SU-DHL-6 (cell line): ENCODE data around the gene THSD1.

Experiments used
- H2AFZ ChIP-seq: fragments of 200-600 bp; sonication (generic); 2 replicates; pipeline ENCODE4 v1.6.1; 2014; ENCODE audit warnings: low read depth, mild to moderate bottlenecking, moderate library complexity, mixed read lengths, antibody characterized with exemption, low read length; ENCODE audit not compliant: severe bottlenecking
- H3F3A ChIP-seq: fragments of 200-600 bp; shearing (Covaris generic); 2 replicates; pipeline ENCODE4 v1.6.0; 2016; ENCODE audit warnings: antibody characterized with exemption, mild to moderate bottlenecking; ENCODE audit not compliant: insufficient read depth
- H3K27ac ChIP-seq: fragments of 200-600 bp; sonication (generic); 2 replicates; pipeline ENCODE4 v1.5.1; 2016; ENCODE audit warnings: low read depth, mild to moderate bottlenecking, low read length, moderate library complexity, mixed read lengths
- H3K27me3 ChIP-seq: fragments of 200-600 bp; sonication (generic), shearing (Covaris generic); 2 replicates; pipeline ENCODE4 v1.6.0; 2014; ENCODE audit warnings: mild to moderate bottlenecking, low read length
- H3K36me3 ChIP-seq: fragments of 200-600 bp; sonication (generic); 2 replicates; pipeline ENCODE4 v1.6.1; 2014; ENCODE audit warnings: mild to moderate bottlenecking, low read length, mixed read lengths
- H3K4me2 ChIP-seq: fragments of 300-600, 200-600 bp; shearing (Covaris generic), sonication (generic); 2 replicates; pipeline ENCODE4 v1.6.0; 2014; ENCODE audit warnings: low read length, low read depth, mild to moderate bottlenecking; ENCODE audit not compliant: poor library complexity, severe bottlenecking
- H3K4me3 ChIP-seq: fragments of 200-600 bp; sonication (generic); 2 replicates; pipeline ENCODE4 v1.5.1; 2014; ENCODE audit warnings: antibody characterized with exemption, low read length, mild to moderate bottlenecking, mixed read lengths; ENCODE audit not compliant: insufficient read depth, poor library complexity, severe bottlenecking
- H3K79me2 ChIP-seq: fragments of 200-600 bp; sonication (generic); 2 replicates; pipeline ENCODE4 v1.6.1; 2014; ENCODE audit warnings: mild to moderate bottlenecking, low read length, moderate library complexity; ENCODE audit not compliant: insufficient read depth
- H3K9ac ChIP-seq: fragments of 200-600 bp; sonication (generic); 2 replicates; pipeline ENCODE4 v1.7.0; 2014; ENCODE audit warnings: mild to moderate bottlenecking, low read length
- H3K9me2 ChIP-seq: fragments of 200-600 bp; sonication (generic); replicated peaks from 2 replicates; pipeline ENCODE4 v1.6.1; 2014; ENCODE audit warnings: low read length; ENCODE audit not compliant: insufficient read depth
- H3K9me3 ChIP-seq: fragments of 200-600 bp; sonication (generic); 2 replicates; pipeline ENCODE4 v1.6.1; 2014; ENCODE audit warnings: low read length, mixed read lengths; ENCODE audit not compliant: insufficient read depth
- H4K20me1 ChIP-seq: fragments of 200-600 bp; sonication (generic); 2 replicates; pipeline ENCODE4 v1.6.1; 2014; ENCODE audit warnings: low read depth, mild to moderate bottlenecking, antibody characterized with exemption, low read length, moderate library complexity, mixed read lengths
- EZH2phosphoT487 ChIP-seq: fragments of 200-600 bp; sonication (generic), shearing (Covaris generic); conservative IDR thresholded peaks from 2 replicates; pipeline ENCODE4 v1.6.1; 2018; ENCODE audit warnings: mild to moderate bottlenecking, antibody characterized with exemption, low read length, moderate library complexity, mixed read lengths
- TF ChIP-seq, protein P1 (sequence below): fragments of 200-600 bp; sonication (generic); IDR thresholded peaks from one replicate; pipeline ENCODE4 v1.5.1; 2017; ENCODE audit warnings: antibody characterized with exemption, mild to moderate bottlenecking, low read length, moderate library complexity; ENCODE audit not compliant: insufficient read depth, poor library complexity, severe bottlenecking

THSD1 gene

DNA sequence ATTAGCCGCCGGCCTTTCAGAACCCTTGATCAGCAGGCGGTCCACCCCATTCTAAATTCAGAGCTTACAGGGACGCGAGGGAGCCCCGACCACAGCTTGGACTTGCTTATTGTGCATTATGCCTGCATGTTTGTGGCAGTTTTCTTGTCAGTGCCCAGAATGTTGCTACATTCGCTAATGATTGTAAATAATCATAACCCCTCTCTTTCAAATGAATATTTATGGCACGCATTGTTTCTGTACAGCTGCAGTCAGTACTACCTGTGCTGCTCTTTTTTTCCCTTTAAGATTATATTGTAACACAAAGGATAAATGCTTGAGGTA is 44.8 kb upstream of the THSD1 start:
- Histone ChIP-seq H2AFZ (no peak overlapping the region), H3K36me3 (no peaks in the 10 kb centered on the region), H4K20me1 (no peaks in the 10 kb centered on the region), H3K4me3 (no peak overlapping the region), H3K9ac (peak overlapping the region; percentile 78; the same call in 1 of the 2 replicates), H3F3A (peaks cover 15% of the 10 kb centered on the region), H3K9me3 (no peaks in the 10 kb centered on the region), H3K79me2 (peaks cover 28% of the 10 kb centered on the region; the same call in 1 of the 2 replicates), H3K27ac (no peak overlapping the region), H3K4me2 (peak overlapping the region; percentile 61), H3K9me2 (no peaks in the 10 kb centered on the region), H3K27me3 (no peaks in the 10 kb centered on the region)
- TF ChIP-seq EZH2phosphoT487, result no peak
- TF ChIP-seq, protein P1, sequence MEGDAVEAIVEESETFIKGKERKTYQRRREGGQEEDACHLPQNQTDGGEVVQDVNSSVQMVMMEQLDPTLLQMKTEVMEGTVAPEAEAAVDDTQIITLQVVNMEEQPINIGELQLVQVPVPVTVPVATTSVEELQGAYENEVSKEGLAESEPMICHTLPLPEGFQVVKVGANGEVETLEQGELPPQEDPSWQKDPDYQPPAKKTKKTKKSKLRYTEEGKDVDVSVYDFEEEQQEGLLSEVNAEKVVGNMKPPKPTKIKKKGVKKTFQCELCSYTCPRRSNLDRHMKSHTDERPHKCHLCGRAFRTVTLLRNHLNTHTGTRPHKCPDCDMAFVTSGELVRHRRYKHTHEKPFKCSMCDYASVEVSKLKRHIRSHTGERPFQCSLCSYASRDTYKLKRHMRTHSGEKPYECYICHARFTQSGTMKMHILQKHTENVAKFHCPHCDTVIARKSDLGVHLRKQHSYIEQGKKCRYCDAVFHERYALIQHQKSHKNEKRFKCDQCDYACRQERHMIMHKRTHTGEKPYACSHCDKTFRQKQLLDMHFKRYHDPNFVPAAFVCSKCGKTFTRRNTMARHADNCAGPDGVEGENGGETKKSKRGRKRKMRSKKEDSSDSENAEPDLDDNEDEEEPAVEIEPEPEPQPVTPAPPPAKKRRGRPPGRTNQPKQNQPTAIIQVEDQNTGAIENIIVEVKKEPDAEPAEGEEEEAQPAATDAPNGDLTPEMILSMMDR, result no peak

GRCh38 chr13:52450012-52450792 is 44.2 kb upstream of the THSD1 start, which contains the start of gene VPS36:
Gene VPS36, minus strand, starts transcription at chr13:52450634. Its CDS starts 40 bp downstream, at chr13:52450594.
- no peaks in the 10 kb centered on the region for H4K20me1 ChIP-seq
- H3K9me2 ChIP-seq, result no peaks in the 10 kb centered on the region
- H3K4me2 ChIP-seq, result peak within 1 kb of the TSS; percentile 98
- H3K27ac ChIP-seq, result peak within 1 kb of the TSS; percentile 39; the same call in 1 of the 2 replicates
- H3K79me2 ChIP-seq, result peaks cover 27% of the 10 kb centered on the region; the same call in 1 of the 2 replicates
- H3K4me3 ChIP-seq, result peak within 1 kb of the TSS; percentile 97
- H3F3A ChIP-seq, result peaks cover 15% of the 10 kb centered on the region
- no peaks in the 10 kb centered on the region for H3K9me3 ChIP-seq
- H3K27me3 ChIP-seq, result no peaks in the 10 kb centered on the region
- H3K36me3 ChIP-seq, result no peaks in the 10 kb centered on the region
- peak within 1 kb of the TSS; percentile 79 for H2AFZ ChIP-seq
- TF ChIP-seq, protein P1, result peak; percentile 95
- no peak for TF ChIP-seq EZH2phosphoT487
- H3K9ac ChIP-seq, result peak within 1 kb of the TSS; percentile 78

GRCh38 chr13:52449331-52450011 is 43.5 kb upstream of the THSD1 start:
- Histone ChIP-seq H3K79me2 (peaks cover 34% of the 10 kb centered on the region), H3K36me3 (no peaks in the 10 kb centered on the region), H3K27me3 (no peaks in the 10 kb centered on the region), H3K4me2 (peak overlapping the region; percentile 98), H3K9me2 (no peaks in the 10 kb centered on the region), H3K9ac (peak overlapping the region; percentile 78), H3K4me3 (peak overlapping the region; percentile 97), H4K20me1 (no peaks in the 10 kb centered on the region), H3F3A (peaks cover 8% of the 10 kb centered on the region), H3K27ac (peak overlapping the region; percentile 39; the same call in 1 of the 2 replicates), H3K9me3 (no peaks in the 10 kb centered on the region), H2AFZ (peak overlapping the region; percentile 79)
- TF ChIP-seq, protein P1, result no peak
- TF ChIP-seq EZH2phosphoT487, result no peak
